Measurements from ENCODE around the gene KDM2B.

KDM2B gene

DNA sequence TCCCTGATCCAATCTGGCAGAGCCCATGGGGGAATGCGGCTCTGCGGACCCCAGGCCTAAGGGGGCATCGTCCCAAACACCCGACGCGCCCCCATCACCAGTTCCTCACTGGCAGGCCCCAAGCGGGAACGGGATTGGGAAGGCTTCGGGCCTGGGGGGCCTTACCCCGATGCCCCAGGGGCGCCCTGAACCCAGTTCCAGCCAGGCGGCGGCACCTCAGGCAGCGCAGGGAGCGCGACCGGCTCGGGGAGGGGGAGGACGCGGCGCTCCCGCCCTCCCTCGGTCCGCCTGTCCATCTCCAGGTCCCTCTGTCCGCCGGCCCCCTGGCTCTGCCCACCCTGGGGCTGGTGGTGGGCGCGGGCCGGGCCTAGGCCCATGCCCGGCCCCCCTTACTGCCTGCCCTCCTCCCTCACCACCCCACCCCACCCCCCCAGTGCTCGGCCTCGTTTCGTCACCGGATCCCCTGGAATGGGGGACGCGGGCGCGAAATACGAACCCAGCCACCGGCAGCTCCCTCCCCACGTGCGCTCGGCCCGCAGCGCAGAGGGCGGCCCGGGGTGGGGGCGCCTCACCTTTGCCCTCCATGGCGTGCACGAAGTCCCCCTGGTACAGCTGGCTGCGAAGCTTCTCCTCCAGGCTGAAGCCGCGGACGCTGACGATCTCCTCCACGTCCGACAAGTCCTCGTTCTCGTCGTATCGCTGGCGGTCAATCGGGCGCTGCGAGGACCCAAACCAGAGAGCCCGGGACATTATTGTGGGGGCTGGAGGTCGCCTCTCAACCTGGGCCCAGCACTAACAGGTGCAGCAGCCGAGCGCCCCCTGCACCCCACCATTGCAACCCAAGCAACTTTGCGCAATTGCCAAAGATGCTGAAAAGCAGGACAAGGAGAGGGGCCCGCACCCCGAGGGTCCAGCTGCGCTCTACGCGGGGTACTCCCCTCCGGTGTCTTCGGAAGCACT is 2.3 kb downstream of the KDM2B start:
- DNase-seq = no peak
- Mint-ChIP-seq H3K4me1 (ENCODE audit: low read depth) (peaks cover 35% of the 10 kb centered on the region), H3K27me3 (no peaks in the 10 kb centered on the region), H3K9me3 (no peaks in the 10 kb centered on the region), H3K27ac (peak overlapping the region; percentile 83), H3K36me3 (ENCODE audit: low read depth) (peaks cover 20% of the 10 kb centered on the region), H3K4me3 (peak overlapping the region; percentile 91)

DNA sequence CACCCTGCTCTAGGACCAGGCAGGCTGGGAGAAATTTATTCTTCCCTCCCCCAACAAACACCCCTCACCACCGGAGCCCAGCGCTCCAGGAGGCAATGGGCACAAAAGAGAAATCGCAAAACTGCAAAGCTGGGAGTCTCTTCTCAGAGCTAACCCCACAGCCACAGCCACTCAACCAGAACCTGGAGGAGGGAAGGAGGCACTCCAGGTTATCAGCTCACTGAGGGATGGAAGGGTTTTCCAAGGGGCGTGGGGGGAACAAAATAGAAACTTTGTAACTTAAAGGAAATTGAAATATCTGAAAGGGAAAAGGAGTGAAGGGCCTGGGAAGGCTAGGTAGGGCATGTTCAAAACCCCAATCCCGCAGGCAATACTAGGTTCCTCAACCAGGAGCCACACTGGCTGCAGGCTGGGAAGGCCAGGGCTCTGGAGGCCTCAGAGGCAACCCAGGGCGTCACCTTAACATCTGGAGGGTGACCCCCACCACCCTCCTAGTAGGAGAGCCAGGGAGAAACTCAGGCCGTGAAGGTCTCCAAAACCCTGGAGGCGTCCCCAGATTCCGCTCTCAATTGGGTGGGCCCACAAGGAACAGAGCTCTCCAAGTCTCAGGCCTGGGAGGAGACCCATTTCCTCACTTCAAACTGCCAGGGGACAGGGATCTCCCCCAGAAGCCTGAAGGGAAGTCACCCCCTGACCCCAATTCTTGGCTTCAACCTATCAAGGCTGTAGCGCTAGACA is 3.2 kb downstream of the KDM2B start:
- peaks cover 20% of the 10 kb centered on the region for H3K36me3 Mint-ChIP-seq (ENCODE audit: low read depth)
- H3K4me1 Mint-ChIP-seq (ENCODE audit: low read depth) = peaks cover 29% of the 10 kb centered on the region
- H3K27me3 Mint-ChIP-seq = no peaks in the 10 kb centered on the region
- H3K9me3 Mint-ChIP-seq = no peaks in the 10 kb centered on the region
- H3K4me3 Mint-ChIP-seq = peak overlapping the region; percentile 41
- no peak for DNase-seq
- peak overlapping the region; percentile 69 for H3K27ac Mint-ChIP-seq

DNA sequence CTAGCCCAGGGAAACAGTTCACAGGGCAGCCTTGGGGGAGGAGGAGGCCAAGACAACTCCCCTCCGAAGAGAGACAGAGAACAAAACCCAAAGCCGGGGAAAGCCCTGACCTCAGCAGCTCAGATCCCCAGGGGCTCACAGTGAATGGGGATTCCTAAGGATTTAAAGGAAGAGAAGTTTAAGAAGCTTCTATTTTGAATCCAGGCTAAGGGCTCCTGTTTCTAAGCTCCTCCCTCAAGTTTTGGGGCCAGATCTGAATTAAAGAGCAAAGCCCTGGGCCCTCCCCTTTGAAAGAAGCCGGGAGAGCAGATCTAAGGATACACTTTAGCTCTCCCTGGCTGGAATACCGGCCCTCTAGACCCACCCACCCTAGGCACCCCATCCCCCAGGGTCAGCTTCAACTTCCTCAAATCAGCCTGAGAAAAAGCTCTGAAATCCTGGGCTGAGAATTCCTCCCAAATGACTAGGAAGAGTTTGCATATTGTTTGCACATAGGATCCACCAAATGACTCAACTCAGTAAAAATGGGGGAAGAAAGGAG is 3.9 kb downstream of the KDM2B start:
- Mint-ChIP-seq H3K4me1 (ENCODE audit: low read depth) (peaks cover 24% of the 10 kb centered on the region), H3K36me3 (ENCODE audit: low read depth) (peaks cover 24% of the 10 kb centered on the region), H3K4me3 (peak overlapping the region; percentile 41), H3K27me3 (no peaks in the 10 kb centered on the region), H3K27ac (peak overlapping the region; percentile 69), H3K9me3 (no peaks in the 10 kb centered on the region)
- DNase-seq = no peak

DNA sequence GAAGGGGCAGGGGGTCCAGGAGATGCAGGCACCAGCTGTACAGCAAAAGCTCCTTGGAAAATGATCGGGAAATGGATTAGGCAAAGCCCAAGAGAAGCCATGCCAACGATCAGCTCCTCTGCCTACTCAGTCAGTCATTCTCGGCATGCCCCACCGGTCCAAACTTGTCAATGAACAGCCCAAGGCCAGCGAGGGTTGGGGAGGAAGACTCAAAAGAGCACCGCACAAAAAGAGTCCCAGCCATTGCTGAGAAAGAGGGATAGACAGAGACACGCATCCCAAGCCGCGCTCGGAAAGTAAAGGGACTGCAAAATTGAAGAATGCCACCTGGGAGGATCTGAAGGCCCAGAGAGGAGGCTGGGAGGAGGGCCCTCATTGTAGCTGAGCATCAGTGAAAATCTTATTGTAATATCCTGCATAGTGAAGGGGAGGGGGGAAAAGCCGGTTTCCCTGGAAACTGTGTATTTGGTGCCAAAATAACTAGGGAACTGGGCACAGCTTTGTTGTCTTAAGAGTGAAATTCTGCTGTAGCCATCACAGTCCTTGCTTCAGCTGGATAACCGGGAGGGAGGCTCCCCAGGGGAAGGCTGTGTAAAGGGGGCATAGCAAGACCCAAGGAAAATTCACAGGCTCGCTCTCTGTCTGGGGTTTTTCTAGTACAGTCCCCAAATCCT is 4.7 kb downstream of the KDM2B start:
- no peak for DNase-seq
- Mint-ChIP-seq H3K4me3 (no peak overlapping the region), H3K27ac (no peak overlapping the region), H3K9me3 (no peaks in the 10 kb centered on the region), H3K4me1 (ENCODE audit: low read depth) (peaks cover 16% of the 10 kb centered on the region), H3K27me3 (no peaks in the 10 kb centered on the region), H3K36me3 (ENCODE audit: low read depth) (peaks cover 26% of the 10 kb centered on the region)

DNA sequence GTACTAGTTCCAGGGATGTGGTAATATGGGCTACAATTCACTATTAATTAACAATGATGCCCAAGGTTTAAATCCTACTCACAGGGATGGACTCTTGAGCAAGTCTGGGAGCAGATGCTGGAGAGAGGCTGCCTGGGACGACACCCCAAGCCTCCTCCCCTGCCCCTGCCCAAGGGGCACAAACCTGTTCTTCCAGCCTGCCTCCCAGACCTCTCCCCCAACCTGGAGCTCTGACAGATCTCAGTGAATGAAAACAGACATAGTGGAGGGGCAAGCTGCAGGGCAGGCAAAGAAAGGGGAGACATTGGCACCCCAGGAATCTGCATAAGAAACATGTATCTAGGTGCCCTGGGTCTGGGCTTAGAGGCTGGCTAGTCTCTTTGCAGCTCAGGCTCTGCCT is 5.8 kb downstream of the KDM2B start:
- peaks cover 35% of the 10 kb centered on the region for H3K36me3 Mint-ChIP-seq (ENCODE audit: low read depth)
- H3K4me1 Mint-ChIP-seq (ENCODE audit: low read depth) = peaks cover 13% of the 10 kb centered on the region
- H3K27ac Mint-ChIP-seq = peak overlapping the region; percentile 36
- H3K9me3 Mint-ChIP-seq = no peaks in the 10 kb centered on the region
- H3K4me3 Mint-ChIP-seq = no peak overlapping the region
- no peak for DNase-seq
- no peaks in the 10 kb centered on the region for H3K27me3 Mint-ChIP-seq

DNA sequence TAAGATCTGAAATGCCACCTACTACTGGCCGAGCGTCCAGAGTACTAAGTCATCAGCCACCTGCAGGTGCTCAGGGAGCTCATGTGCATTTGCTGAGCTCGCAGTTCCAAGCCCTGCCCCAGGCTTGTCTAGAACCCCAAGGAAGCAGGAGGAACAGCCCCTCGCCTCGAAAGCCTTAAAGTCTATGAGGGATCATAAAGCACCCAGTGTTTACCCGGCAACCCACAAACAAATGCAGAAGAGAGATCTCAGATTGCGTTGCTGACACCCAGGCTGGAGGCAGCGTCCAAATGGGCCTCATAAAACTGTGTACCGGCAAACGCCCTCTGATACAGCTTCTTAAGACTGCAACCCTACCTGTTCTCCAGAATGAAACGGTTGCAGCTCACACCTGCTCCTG is 6.8 kb downstream of the KDM2B start:
- DNase-seq = no peak
- Mint-ChIP-seq H3K27ac (no peak overlapping the region), H3K36me3 (ENCODE audit: low read depth) (peaks cover 33% of the 10 kb centered on the region), H3K27me3 (no peaks in the 10 kb centered on the region), H3K4me3 (no peak overlapping the region), H3K4me1 (ENCODE audit: low read depth) (peaks cover 12% of the 10 kb centered on the region), H3K9me3 (no peaks in the 10 kb centered on the region)

DNA sequence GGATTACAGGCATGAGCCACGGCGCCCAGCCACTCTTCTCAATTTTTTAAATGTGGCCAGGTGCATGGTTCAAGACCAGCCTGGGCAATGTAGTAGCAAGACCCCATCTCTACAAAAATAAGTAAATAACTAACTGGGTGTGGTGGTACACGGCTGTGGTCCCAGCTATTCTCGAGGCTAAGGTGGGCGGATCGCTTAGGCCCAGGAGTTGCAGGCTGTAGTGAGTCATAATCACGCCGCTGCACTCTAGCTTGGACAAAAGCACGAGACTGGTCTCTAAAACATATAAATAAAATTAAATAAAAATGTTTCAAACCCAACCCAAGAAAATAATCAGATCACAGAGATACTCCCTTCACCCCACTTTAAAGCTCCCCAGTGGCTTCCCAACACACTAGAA is 8.9 kb downstream of the KDM2B start:
- Mint-ChIP-seq H3K4me3 (no peak overlapping the region), H3K27me3 (no peaks in the 10 kb centered on the region), H3K36me3 (ENCODE audit: low read depth) (peaks cover 36% of the 10 kb centered on the region), H3K27ac (no peak overlapping the region), H3K9me3 (no peaks in the 10 kb centered on the region), H3K4me1 (ENCODE audit: low read depth) (peaks cover 7% of the 10 kb centered on the region)
- no peak for DNase-seq

DNA sequence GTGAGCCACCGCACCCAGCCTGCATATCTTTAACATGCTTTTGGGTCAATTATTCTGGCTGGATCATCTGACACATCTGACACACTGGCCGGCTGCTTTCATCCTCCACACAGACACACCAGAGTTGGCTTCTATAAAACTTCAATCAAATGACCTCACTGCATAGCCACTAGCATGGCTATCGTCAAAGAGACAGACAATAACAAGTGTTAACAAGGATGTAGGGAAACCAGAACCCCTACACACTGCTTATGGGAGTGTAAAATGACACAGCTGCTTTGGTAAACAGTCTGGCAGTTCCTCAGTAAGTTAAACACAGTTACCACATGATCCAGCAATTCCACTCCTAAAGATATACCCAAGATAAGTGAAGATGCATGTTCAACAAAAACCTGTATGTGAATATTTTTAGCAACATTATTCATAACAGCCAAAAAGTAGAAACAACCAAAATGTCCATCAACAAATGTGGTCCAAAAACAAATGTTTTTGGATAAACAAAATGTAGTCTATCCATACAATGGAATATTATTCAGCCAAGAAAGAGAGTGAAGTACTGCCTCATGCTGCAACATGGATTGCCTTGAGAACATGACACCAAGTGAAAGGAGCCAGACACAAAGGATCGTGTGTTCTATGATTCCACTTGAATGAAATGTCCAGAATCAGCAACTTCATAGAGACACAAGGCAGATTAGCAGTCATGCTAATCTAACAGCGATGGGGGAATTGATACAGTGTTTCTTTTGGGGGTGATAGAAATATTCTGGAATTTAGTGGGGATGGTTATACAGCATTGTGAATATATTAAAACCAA is 10.1 kb downstream of the KDM2B start:
- no peaks in the 10 kb centered on the region for H3K27me3 Mint-ChIP-seq
- peaks cover 36% of the 10 kb centered on the region for H3K36me3 Mint-ChIP-seq (ENCODE audit: low read depth)
- peaks cover 7% of the 10 kb centered on the region for H3K4me1 Mint-ChIP-seq (ENCODE audit: low read depth)
- no peak for DNase-seq
- H3K4me3 Mint-ChIP-seq = no peak overlapping the region
- no peak overlapping the region for H3K27ac Mint-ChIP-seq
- no peaks in the 10 kb centered on the region for H3K9me3 Mint-ChIP-seq

DNA sequence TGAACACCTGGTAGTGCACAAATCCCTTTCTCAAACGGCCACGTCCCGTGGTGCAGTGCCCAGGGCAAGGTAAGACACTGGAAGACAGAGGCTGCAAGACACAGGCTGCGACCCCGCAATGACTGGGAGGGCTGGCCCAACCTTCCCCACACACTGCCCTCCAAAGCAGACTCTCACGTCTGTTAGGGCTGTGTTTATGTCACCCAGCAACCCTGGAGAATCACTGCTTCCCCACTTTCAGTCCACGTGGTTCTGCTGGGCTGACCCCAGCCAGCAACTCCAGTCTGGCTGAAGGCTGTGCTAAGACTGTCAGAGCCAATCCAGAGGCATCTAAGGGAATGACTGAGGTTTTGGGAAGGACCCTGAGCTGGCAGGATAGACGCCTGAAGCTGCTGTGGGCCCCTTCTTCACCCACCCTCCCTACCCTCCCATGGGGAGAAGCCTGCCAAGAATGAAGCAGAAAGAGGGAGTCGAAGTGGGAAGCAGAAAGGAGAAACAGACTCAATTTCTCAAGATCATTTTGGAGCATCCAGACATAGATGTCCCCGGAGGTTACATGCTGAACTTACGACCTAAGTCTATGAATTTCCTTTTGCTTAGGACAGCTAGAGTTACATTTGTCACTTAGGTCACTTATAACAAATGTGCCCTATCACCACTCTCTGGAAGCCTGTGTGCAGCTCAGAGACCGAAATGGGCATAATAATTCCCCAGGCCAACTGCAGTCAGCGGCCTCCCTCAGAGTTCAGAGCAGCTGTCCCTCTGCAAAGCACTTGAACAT is 11.7 kb downstream of the KDM2B start:
- peaks cover 23% of the 10 kb centered on the region for H3K36me3 Mint-ChIP-seq (ENCODE audit: low read depth)
- H3K4me1 Mint-ChIP-seq (ENCODE audit: low read depth) = peaks cover 7% of the 10 kb centered on the region
- H3K4me3 Mint-ChIP-seq = no peak overlapping the region
- DNase-seq = no peak
- H3K27me3 Mint-ChIP-seq = no peaks in the 10 kb centered on the region
- H3K9me3 Mint-ChIP-seq = no peaks in the 10 kb centered on the region
- H3K27ac Mint-ChIP-seq = no peak overlapping the region

DNA sequence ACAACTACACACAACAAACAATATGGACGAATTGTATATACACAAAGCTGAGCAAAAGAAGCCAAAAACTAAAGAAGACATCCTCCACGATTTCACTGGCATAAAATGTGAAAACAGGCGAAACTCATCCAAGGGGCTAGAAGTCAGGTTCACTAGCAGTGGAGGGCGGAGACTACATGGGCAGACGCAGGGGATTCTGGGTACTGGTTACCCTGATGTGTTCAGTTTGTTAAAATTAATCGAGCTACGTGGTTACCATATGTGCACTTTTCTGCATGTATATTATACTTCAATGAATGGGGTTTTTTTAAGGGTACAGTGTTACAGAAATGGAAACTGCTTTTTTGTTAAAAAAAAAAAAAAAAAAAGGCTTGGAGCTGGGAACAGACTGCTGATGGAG is 12.3 kb downstream of the KDM2B start:
- no peaks in the 10 kb centered on the region for H3K9me3 Mint-ChIP-seq
- no peaks in the 10 kb centered on the region for H3K27me3 Mint-ChIP-seq
- H3K27ac Mint-ChIP-seq = no peak overlapping the region
- peaks cover 7% of the 10 kb centered on the region for H3K4me1 Mint-ChIP-seq (ENCODE audit: low read depth)
- DNase-seq = no peak
- peaks cover 17% of the 10 kb centered on the region for H3K36me3 Mint-ChIP-seq (ENCODE audit: low read depth)
- no peak overlapping the region for H3K4me3 Mint-ChIP-seq

DNA sequence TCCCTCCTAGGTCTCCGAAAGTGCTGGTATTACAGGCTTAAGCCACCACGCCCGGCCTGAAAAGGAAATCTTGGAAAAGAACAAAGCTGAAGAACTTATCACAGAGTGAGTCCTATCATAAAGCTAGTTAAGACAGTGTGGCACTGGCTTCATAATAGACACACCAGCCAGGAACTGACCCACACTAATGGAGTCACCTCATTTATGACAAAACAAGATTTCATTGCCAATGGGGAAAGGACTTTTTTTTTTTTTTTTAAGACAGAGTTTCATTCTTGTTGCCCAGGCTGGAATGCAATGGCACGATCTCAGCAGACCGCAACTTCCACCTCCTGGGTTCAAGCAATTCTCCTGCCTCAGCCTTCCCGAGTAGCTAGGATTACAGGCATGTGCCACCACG is 15.7 kb downstream of the KDM2B start:
- Mint-ChIP-seq H3K9me3 (no peaks in the 10 kb centered on the region), H3K27ac (no peak overlapping the region), H3K36me3 (ENCODE audit: low read depth) (peaks cover 7% of the 10 kb centered on the region), H3K4me1 (ENCODE audit: low read depth) (peaks cover 13% of the 10 kb centered on the region), H3K4me3 (no peak overlapping the region), H3K27me3 (no peaks in the 10 kb centered on the region)
- DNase-seq = no peak

DNA sequence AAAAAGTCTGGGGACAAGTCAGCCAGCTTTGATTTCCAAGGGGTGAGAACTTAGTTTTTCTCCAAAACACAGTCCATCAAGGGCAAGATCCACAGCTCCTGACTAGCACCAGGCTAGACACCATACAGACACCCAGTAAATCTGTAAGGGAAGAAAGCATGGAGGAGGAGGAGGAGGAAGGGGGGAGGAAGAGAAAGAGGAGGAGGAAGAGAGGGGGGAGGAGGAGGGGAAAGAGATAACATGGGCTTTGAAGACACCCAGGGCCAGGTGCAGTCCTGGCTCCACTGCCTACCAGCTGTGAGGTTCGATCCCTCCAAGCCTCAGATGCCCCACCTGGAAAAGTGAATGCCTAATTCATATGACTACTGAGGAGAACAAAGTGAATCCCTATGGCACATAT is 18.3 kb downstream of the KDM2B start:
- Mint-ChIP-seq H3K27me3 (no peaks in the 10 kb centered on the region), H3K4me3 (no peak overlapping the region), H3K9me3 (no peaks in the 10 kb centered on the region), H3K4me1 (ENCODE audit: low read depth) (peaks cover 19% of the 10 kb centered on the region), H3K36me3 (ENCODE audit: low read depth) (peaks cover 7% of the 10 kb centered on the region), H3K27ac (no peak overlapping the region)
- DNase-seq = no peak

DNA sequence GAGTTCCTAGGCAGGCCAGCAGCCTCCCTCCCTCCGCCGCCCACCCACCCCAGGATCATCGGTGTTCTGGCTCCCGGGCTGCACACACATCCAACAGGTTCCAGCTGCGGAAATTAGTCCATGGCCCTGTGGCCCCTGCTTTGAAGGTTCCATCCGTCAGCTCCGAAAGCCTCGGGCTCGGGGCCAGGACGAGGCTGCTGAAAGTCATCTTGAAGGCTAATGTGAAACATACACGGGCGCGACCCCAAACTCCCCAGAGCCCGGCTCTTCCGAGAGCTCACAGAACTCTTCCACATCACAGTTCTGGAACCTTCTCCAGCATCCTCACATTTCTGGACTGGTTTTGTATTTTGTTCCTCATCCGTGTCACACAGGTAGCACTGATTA is 19.8 kb downstream of the KDM2B start:
- Mint-ChIP-seq H3K27ac (no peak overlapping the region), H3K36me3 (ENCODE audit: low read depth) (peaks cover 5% of the 10 kb centered on the region), H3K4me1 (ENCODE audit: low read depth) (peaks cover 19% of the 10 kb centered on the region), H3K4me3 (no peak overlapping the region), H3K27me3 (no peaks in the 10 kb centered on the region), H3K9me3 (no peaks in the 10 kb centered on the region)
- no peak for DNase-seq

Data from activated T-cell treated with anti-CD3 and anti-CD28 coated beads, Interleukin-2, amount 50 U/mL, for 24 hours (primary cell).